DLD1 (cell line): ENCODE data around the gene ADGB.

Experiments used
- in situ Hi-C: cut with HindIII; loops from 2 replicates; pipeline ENCODE4 v1.10.0; 2017; ENCODE audit warnings: low sequenced_read_pairs

The ADGB gene

GRCh38 chr6:146859795-146860495, 261.2 kb downstream of the ADGB start:
- in situ Hi-C loops, result no loop called here

DNA sequence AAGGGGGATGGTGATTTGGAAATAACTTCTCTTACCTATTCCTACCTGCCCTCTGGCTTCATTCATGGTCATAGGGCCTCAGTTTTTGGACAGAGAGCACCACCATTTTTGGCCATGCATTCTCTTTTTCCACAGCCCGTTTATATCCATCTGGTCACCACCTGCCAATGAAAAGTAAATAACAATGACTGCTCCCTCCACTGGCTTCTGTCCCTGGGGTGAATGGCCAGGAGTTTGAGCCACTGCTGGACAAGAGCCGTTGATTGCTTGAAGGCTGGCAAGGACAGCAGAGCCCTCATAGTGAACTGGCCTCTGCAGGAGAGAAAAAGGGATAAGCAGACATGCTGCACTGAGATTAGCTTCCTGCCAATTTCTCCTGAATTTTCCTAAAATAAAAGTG, 261.8 kb downstream of the ADGB start:
- in situ Hi-C loops, result no loop called here

GRCh38 chr6:146861029-146861563, 262.3 kb downstream of the ADGB start:
- in situ Hi-C loops, result no loop called here

DNA sequence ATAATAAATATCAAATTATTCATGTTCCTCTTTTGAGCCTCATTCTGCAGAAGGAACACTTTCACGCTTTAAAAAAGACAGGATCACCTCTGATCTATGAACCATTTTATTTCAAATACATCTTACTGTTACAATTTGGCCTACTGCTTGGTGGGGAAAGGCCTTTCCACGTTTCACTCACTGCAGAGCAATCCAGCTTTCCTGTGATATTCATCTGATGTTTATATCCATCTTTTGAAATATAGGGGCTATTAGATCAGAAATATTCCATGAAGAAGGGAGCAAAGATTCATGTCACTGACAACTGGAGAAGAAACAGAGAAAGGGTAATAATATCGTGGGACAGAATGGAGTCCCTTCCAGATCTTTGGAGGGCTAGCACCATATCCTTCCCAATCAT, 262.9 kb downstream of the ADGB start:
- in situ Hi-C loops, result no loop called here

DNA sequence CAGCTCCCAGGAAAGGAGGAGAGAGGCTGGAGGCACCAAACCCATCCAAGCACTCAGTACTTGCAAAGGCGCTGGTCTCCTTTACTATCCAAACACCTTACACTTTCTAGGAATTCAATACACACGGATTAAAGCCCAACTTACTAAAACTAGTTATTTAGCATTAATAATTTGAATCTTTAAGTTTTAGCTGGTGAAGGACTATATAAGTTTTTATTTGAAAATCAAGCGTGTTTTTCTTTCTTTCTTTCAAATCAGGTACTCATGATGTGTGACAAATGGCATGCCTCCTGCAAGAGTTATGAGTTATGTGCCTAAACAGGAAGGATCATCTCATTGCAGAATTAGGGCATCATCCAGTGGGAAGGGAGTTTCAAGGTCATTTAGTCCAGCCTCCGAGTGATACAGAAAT, 263.7 kb downstream of the ADGB start:
- in situ Hi-C loops, result no loop called here

- in situ Hi-C loops, result no loop called here
These were observed 265.5 kb downstream of the ADGB start for GRCh38 chr6:146864300-146864699.

DNA sequence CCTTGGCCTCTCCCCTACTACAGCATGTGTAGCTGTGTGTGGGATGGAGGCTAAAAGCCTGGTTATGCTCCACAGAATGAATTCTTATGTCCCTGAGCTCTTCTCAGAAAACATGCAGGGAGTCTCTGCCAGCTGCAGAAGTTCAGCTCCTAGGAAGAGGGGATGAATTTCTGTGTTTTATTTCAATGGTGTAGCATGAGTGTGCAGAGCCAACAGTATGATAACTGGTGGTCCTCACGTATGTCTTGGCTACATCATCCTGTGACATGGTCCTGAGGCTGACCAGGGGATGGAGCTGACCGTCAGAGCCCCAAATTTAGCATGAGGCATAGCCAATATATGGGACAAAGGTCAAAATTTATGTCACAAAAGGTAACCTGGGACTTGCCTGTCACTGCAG, 266.1 kb downstream of the ADGB start:
- in situ Hi-C loops, result no loop called here
